Putamen (tissue), 1 donor: ENCODE data around the gene SPPL2B.
A peak's percentile ranks its signal among the peaks of the same experiment; 100 is the strongest.
"Not testable (repeated sequence)": the region's sequence is repeated elsewhere in the genome, so short reads cannot be mapped to it uniquely, and the experiment has no call there.

Source experiments
- DNase-seq: peaks from one replicate; pipeline ENCODE4 v3.0.0-alpha.2; 2016; ENCODE audit warnings: low spot score

Gene SPPL2B

DNA sequence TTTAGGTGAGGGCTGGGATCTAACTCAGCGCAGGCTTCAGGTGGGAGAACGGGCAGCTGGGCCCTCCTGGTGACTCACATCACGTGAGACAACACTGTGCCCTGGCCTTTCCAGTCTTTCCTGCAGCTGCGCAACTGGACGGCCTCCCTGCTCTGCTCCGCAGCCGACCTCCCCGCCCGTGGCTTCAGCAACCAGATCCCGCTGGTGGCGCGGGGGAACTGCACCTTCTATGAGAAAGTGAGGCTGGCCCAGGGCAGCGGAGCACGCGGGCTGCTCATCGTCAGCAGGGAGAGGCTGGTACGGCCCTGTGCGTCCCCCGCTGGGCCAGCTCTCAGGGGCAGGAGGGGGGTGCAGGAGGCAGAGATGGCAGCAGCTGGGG lies 8.8 kb downstream of the SPPL2B start:
- DNase-seq: peak; percentile 65

DNA sequence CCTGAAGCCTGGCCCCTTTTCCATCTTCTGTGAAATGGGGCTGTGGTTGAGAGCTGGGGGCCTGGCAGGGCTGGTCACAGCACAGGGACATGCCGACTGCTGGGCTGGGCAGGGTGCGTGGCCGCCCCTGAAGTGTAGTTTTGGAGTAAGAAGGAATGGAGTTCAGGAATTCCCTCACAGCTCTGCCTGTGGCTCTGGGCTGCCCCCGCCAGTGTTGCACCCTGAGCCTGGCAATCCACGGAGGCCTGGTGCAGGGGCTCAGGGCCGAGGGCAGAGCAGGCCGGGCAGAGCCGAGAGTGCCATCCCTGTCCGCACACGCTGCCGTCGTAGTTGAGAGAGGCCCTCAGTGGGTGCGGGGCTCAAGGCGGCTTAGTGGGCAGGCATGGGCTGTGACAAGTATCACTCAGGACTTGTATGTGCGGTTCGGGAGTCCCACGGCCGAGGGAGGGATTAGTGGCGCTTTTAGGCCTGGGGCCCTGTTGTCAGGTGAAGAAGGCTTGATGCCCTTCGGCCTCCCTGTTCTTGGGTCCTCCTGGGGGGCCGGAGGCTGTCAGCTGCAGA lies 9.7 kb downstream of the SPPL2B start:
- no peak for DNase-seq

DNA sequence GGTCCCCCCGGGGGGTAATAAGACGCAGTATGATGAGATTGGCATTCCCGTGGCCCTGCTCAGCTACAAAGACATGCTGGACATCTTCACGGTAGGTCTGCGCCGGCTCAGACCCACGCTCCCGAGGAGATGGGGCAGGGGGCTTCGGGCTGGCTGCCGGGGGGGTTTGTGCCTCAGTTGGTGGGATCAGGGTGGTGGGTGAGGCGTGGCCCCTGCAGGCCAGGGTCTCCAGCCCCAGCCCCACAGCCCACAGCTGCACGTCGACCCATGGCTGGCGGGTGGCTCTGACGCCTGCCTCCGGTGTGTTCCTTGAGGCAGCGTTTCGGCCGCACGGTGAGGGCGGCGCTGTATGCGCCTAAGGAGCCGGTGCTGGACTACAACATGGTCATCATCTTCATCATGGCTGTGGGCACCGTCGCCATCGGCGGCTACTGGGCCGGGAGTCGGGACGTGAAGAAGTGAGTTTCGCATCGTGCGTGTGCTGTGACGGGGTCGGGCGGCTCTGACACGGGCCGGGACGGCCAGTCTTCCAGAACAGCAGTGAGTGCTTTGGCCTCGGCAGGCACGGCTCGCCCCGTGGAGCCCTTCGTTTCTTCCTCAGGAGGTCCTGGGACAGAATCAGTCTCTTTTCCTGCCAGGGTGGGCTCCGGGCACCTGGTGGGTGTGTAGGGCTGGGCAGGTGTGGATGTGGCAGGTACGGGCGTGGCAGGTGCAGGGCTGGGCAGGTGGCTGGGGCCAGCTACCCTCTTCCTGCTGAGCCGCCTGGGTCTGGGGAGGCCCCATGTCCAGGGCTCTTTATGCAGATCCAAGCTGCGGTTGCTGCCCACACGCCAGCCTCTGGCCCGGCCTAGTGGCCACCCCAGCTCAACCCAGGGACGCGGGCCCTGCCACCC lies 10.5 kb downstream of the SPPL2B start:
- DNase-seq: no peak

DNA sequence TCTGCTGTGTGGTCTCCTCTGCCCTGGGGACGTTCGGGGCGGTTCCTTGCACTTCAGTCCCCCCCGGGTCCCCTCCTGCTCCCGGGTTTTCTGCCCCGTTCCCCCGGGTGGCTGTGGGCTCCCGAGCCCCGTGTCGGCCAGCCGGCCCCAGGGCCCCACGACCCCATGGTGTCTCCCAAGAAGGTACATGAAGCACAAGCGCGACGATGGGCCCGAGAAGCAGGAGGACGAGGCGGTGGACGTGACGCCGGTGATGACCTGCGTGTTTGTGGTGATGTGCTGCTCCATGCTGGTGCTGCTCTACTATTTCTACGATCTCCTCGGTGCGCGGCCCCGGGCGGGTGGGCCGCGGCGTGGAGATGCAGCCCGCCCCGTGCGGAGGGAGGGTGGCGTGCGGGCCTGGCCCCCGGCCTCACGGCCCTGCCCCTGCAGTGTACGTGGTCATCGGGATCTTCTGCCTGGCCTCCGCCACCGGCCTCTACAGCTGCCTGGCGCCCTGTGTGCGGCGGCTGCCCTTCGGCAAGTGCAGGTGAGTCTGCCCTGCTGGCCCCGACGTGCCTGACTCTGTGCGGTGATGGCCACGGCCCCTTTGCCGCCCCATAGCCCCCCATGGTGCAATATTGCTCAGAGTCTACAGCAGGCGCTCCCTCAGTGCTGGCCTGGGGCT lies 11.3 kb downstream of the SPPL2B start:
- DNase-seq: no peak

DNA sequence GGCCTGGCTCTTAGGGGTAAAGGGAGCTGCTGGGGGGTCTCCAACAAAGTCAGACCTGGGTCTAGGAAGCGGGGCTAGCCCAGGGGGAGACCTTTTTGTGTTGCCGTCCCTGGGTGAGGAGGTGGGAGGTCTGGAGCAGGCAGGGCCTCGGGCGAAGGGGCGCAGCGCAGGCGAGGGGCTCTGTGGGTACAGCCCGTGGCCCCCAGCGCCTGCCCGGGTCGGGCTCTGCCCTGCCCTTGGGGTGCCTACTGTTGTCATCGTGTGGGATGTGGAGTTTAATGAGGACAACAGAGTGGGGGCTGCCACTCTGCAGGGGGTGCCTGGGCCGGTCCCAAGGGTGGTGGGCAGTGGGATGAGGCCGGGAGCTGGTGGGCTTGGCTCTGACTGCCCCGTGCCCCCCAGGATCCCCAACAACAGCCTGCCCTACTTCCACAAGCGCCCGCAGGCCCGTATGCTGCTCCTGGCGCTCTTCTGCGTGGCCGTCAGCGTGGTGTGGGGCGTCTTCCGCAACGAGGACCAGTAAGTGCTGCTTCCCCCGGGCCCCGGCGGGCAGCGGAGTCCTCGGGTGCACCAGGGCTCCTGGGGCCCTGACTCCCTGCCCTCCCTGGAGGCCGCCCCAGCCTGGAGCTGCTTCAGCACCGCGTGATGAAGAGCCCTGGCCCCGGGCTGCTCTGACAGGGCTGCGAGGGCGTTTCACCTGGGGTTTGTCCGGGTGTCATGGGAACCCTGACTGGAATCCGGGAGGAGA lies 12.2 kb downstream of the SPPL2B start:
- DNase-seq: no peak

DNA sequence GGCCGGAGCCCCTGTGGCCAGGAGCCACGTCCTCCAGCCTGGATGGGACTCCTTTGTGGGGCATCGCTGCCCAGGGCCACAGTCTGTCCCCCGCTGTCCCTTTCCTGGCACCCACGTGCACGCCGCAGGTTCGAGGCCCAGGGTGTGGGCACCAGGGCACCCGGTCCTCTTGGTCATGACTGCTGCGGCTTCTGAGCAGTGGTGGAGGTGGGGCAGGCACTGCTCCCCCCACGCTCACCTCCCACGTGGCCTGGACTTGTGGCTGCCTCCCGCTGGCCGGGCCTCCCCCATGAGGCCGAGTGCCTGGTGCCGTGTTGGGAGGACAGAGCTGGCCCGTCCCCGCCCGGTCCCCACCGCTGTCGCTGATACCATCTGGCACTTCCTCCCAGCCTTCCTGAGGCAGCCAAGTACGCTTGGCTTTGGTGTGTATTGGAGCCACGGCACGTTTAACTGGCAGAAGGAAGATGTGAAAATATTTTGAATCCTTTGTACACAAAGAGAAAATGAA lies 12.8 kb downstream of the SPPL2B start:
- no peak for DNase-seq

DNA sequence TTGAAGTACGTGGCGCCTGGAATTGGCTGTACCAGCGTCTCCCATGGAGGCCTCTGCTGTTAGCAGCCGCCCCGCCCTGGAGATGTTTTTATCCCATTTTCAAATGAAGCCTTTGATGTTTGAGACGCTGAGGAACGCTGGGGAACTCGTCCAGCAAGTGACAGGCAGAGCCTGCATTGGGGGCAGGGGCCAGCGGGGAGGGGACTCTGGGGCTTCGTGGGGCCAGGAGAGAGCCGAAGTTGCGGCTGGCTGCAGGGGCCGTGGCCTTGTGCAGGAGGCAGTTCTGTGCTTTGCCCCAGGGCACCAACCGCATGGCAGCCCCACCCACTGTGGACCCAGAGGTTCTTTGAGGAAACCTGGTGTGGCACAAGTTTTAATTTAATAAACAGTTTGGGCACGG lies 13.5 kb downstream of the SPPL2B start:
- DNase-seq: no peak

DNA sequence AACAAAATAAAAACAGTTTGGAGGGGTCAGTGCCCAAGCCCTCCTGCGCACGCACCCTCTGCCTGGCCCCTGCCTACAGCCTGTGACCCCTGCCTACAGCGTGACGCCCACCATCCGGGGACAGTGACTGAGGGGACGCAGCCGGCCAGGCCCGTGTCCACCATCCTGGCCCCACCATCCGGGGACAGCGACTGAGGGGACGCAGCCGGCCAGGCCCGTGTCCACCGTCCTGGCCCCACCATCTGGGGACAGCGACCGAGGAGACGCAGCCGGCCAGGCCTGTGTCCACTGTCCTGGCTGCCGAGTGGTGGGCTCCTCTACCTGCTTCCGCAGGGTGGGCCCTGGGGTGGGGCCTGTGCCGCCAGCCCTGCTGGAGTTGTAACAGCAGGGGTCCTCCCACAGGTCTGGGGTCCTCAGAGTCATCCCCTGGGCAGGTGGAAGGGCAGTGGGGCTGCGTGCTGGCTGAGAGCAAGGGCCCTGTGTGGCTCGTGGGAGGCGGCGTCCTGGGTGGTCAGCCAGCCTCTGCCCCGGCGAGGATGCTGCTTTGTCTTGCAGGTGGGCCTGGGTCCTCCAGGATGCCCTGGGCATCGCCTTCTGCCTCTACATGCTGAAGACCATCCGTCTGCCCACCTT lies 14.3 kb downstream of the SPPL2B start:
- DNase-seq: no peak

DNA sequence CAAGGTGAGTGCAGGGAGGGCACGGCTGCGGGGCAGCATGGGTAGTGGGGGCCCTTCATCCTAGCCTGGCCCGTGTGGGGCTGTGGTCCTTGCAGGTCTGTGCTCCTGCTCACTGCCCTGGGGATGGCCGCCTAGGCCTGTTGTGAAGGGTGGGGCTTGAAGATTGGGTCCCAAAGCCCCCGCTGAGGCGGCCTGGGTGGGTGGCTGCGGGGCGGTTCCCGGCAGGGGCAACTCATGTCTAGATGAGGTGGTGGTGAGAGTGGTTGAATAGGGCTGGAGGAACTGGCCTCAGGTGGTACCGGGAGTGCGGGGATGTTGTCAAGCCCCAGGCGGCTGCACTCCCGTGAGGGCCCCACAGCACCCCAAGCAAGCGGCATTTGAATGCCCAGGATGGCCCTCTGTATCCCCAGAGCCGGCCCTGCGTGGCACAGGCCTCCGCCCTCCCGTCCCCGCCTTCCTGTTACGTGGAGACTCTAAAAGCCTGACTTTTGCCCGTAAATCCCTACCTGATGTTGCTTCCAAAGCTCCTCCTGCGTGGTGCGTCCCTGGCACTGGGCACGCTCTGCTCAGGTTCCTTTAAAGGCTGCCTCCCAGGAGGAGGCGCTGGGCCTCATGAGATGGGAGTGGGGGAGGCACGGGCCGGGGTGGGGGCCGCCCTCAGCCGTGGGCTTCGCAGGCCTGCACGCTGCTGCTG lies 15.0 kb downstream of the SPPL2B start:
- no peak for DNase-seq

DNA sequence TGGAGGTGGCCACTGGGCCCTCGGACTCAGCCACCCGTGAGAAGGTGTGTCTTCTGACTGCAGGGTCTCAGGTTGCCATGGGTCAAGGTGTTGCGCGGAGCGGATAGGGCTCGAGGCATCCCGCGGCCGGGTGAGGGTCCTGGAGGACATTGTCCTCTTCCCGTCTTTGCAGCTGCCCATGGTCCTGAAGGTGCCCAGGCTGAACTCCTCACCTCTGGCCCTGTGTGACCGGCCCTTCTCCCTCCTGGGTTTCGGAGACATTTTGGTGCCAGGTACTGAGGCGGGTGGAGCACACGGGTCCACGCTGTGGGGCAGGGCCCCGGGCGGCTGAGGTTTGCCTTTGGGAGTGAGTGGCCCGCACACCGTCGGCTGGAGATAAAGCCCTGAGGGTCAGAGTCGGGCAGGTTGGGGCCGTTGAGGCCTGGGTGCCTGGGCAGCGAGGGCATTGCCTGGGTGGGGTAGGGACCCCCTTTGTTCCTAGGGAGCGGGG lies 15.9 kb downstream of the SPPL2B start:
- DNase-seq: no peak

DNA sequence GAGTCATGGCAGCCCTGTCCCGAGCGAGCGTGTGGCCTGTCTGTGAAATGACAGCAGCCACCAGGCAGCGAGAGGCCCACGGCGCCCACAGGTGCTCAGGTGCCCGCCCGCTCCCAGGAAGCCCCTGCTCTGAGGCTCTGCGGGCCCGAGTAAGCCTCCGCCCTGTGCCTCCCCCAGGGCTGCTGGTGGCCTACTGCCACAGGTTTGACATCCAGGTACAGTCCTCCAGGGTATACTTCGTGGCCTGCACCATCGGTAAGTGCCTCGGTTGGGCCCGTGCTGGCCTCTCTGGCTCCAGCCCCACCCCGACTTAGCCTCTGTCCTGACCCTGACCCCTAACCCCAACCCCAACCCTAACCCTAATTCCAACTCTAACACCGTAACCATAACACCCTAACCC lies 16.6 kb downstream of the SPPL2B start:
- DNase-seq: no peak

DNA sequence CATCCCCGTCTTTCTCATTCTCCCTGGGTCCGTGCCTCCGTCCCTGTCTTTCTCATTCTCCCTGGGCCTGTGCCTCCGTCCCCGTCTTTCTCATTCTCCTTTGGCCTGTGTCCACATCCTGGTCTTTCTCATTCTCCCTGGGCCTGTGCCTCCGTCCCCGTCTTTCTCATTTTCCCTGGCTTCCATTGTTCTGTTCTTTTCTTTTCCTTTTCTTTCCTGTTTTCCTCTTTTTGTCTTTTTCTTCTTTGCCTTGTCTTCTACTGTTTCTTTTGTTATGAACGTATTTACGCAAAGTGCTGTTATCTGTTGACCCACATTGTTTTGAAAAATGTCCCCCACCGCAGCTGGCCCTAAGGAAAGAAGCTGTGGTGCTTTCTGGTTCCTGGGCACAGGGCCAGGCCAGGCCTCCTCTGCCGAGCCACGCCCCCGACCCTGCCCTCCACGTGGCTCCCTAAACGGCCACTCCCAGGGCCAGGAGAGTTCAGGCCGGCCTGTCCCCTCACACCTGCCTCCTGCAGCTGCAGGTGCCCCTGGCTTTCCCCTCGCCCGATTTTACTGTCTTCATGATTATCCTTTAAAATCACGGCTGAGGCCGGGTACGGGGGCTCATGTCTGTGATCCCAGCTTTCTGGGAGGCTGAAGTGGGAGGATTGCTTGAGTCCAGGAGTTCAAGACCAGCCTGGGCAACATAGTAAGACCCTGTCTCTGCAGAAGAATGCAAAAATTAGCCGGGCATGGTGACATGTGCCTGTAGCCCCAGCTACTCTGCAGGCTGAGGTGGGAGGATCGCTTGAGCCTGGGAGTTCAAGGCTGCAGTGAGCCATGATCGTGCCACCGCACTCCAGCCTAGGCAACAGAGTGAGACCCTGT lies 17.5 kb downstream of the SPPL2B start:
- no peak for DNase-seq

DNA sequence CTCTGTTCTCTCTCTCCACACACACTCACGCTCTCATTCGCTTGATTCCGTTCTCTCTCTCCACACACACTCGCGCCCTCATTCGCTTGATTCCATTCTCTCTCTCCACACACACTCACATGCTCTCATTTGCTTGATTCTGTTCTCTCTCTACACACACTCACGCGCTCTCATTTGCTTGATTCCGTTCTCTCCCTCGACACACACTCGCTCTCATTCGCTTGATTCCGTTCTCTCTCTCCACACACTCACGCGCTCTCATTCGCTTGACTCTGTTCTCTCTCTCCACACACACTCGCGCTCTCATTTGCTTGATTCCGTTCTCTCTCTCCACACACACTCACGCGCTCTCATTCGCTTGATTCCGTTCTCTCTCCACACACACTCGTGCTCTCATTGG lies 21.3 kb downstream of the SPPL2B start:
- not testable (repeated sequence) for DNase-seq

DNA sequence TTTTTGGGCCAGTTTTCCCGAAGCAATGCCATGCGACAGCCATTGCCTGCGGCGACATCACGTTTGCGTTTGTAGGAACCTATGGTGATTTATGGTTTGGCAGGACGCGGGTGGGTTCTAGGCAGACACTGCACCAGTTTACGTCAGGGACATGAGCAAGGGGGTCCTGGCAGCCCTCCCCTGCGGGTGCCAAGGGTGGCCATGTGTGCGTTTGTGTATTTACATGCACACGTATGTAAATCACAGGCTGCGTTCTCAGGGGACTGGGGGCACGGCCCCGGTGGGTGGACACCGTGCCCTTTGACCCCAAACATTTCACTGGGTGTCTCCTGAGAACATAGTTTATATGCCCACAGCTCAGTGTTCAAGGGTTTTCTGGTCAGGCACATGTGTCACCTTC lies 22.2 kb downstream of the SPPL2B start:
- no peak for DNase-seq

DNA sequence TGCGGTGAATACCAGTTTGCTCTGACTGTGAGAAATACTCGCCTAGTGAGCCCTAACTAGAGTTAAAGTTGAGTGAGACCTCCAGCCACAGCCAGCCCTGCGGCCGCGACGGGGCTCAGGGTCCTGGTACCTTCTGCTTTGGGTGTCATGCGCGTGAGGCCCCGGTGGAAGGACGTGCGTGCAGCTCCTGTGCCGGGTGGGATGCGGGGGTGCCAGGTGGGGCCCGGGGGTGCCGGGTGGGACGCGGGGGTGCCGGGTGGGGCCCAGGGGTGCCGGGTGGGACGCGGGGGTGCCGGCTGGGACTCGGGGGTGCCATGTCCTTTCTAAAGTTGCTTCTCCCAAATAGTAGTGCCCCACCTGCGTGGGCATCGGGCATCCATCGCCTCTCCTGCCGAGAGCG lies 23.1 kb downstream of the SPPL2B start:
- DNase-seq: no peak

DNA sequence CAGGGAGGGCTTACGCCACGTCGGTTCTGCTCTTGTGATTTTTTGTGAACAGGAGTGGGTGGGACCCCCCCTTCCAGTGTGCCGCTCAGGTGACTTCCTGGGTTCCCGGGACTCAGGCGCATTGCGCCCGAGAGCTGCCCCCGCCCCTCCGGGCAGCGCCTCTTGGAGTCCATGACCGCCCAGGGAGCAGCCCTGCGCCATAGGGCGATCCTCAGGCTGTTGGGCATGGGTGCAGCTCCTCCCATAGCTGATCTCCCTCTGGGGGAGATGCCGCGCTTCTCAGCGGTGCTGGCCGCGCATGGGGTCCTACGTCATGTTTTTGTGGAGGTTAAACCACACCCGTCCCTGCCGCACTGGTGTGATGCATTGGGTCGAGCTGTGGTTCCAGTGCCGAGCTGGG lies 23.6 kb downstream of the SPPL2B start:
- no peak for DNase-seq

DNA sequence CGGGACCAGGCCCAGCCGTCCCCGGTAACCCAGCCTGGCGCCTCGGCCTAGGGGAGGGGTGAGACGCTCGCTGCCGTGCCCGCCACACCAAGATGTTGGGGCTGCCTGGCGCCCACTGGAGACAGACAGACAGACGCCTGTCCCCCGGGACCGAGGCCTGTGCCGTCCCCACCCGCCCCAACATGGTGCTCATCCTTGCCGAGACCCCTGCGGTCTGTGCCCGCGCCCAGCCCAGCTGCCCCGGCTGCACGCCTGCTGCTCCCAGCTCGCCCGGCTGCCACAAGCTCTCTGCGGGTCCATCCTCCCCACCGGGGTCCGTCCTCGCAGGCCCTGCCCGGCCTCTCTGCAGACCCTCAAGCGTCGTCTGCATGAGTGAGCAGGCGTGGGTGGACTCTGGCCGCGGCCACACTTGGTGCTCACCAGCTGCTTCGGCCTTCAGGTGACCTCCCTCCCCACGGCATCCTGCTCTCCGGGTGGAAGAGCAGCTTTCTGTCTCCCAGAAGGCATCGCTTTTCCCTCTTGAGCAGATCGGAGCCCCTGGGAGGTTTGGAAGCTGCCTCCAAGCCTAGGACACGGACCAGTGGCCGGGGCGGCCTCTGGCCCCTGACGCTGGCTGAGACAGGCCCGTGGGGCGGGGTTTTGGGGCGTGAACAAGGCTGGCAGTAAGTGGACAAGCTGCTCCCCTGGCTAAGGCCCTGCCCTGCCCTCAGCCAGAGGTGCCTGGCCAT lies 24.8 kb downstream of the SPPL2B start:
- DNase-seq: no peak

DNA sequence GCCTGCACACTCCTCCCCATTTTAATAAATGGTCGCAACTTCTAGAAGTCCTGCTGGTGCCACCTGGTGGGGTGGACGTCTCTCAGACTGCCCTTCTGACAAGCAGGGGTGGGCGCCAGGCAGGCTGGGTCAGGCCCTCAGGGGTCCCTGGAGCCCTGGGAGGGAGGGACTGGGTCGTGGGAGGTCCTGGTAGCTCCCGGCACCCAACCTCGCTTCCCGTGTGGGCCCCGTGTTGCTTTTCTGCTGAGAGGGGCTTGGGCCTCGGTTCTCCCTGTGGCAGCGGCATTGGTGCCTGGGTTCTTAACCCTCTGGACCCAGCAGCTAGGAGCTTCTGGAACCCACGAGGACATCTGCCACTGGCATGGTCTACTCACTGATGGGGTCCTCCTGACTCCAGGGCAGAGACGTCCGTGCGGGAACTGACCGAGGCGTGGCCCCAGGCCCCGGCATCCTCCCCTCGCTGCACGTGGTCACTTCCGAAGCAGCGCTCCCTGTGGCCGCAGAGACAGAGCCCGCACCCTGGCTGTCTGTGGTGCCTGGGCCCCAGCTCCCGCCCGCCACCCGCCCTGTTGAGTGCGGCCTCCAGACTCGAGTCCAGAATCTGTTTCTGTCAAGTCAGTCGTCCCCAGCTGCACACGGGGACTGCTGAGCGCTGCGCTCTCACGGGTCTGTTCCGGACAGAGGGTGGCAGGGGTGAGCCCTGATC lies 25.6 kb downstream of the SPPL2B start:
- DNase-seq: no peak

DNA sequence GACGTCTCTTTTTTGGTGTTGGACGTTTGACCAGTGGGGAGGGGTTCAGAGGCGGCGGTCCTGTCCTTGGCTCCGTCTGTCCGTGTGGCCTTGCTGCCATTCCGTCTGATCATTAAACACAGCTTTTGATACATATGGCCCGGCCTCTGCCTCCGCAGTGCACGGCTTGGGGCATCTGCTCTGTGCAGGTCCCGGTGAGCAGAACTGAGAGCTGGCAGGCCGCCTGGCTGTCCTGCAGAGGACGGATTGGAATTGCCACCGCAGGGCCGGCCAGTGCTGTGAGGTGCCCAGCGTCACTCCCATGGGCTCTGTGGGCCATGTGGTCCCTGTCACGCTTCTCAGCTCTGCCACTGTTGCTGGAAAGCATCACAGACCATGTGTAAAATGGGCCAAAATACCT lies 26.2 kb downstream of the SPPL2B start:
- no peak for DNase-seq
